Measurements from ENCODE around the gene SLC22A4.

SLC22A4 gene

GRCh38 chr5:132370181-132370970, 76.2 kb downstream of the SLC22A4 start:
- no peak for FAIRE-seq
- DNase-seq (ENCODE audit: insufficient read length, low spot score) = no peak

GRCh38 chr5:132370971-132371602, 76.9 kb downstream of the SLC22A4 start:
- no peak for FAIRE-seq
- DNase-seq (ENCODE audit: insufficient read length, low spot score) = no peak

GRCh38 chr5:132371603-132371994, 77.4 kb downstream of the SLC22A4 start:
- FAIRE-seq (no peak), DNase-seq (ENCODE audit: insufficient read length, low spot score) (no peak)

- DNase-seq (ENCODE audit: insufficient read length, low spot score) (no peak), FAIRE-seq (no peak)
Observed at GRCh38 chr5:132372127-132372526, 77.9 kb downstream of the SLC22A4 start.

- DNase-seq (ENCODE audit: insufficient read length, low spot score) (no peak), FAIRE-seq (no peak)
Observed at GRCh38 chr5:132372542-132372941, 78.3 kb downstream of the SLC22A4 start.

- FAIRE-seq (no peak), DNase-seq (ENCODE audit: insufficient read length, low spot score) (no peak)
Observed at GRCh38 chr5:132375957-132376356, 81.8 kb downstream of the SLC22A4 start.

GRCh38 chr5:132376694-132377641, 82.8 kb downstream of the SLC22A4 start:
- DNase-seq (ENCODE audit: insufficient read length, low spot score) (no peak), FAIRE-seq (no peak)

GRCh38 chr5:132377738-132378137, 83.5 kb downstream of the SLC22A4 start:
- FAIRE-seq = no peak
- DNase-seq (ENCODE audit: insufficient read length, low spot score) = no peak

GRCh38 chr5:132378580-132378979, 84.4 kb downstream of the SLC22A4 start:
- DNase-seq (ENCODE audit: insufficient read length, low spot score) (no peak), FAIRE-seq (no peak)

- FAIRE-seq = no peak
Observed at GRCh38 chr5:132380047-132380446, 85.9 kb downstream of the SLC22A4 start.

GRCh38 chr5:132380741-132381140, 86.5 kb downstream of the SLC22A4 start:
- DNase-seq (ENCODE audit: insufficient read length, low spot score) = no peak
- FAIRE-seq = no peak

More at GRCh38 chr5:132380047-132380446, 85.9 kb downstream of the SLC22A4 start:
- no peak for DNase-seq (ENCODE audit: insufficient read length, low spot score)

- DNase-seq (ENCODE audit: insufficient read length, low spot score) (no peak), FAIRE-seq (no peak)
Observed at GRCh38 chr5:132381614-132382013, 87.4 kb downstream of the SLC22A4 start.

- no peak for FAIRE-seq
- DNase-seq (ENCODE audit: insufficient read length, low spot score) = no peak
Observed at GRCh38 chr5:132383261-132383660, 89.1 kb downstream of the SLC22A4 start.

- DNase-seq (ENCODE audit: insufficient read length, low spot score) = no peak
- FAIRE-seq = no peak
Observed at GRCh38 chr5:132383984-132384383, 89.8 kb downstream of the SLC22A4 start.

GRCh38 chr5:132384506-132385050, 90.4 kb downstream of the SLC22A4 start:
- FAIRE-seq (no peak), DNase-seq (ENCODE audit: insufficient read length, low spot score) (no peak)

GRCh38 chr5:132385326-132386105, 91.3 kb downstream of the SLC22A4 start:
- DNase-seq (ENCODE audit: insufficient read length, low spot score) = peak; percentile 73
- FAIRE-seq = peak; percentile 63

- no peak for FAIRE-seq
Observed at GRCh38 chr5:132386644-132387286, 92.6 kb downstream of the SLC22A4 start.

GRCh38 chr5:132387640-132388117, 93.5 kb downstream of the SLC22A4 start:
- peak; percentile 77 for FAIRE-seq
- DNase-seq (ENCODE audit: insufficient read length, low spot score) = peak; percentile 87

More at GRCh38 chr5:132386644-132387286, 92.6 kb downstream of the SLC22A4 start:
- DNase-seq (ENCODE audit: insufficient read length, low spot score) = peak; percentile 55

All from HTR-8/SVneo (cell line).